HepG2 (cell line): ENCODE results near the gene UBXN2A. TPM values are rescaled to one million over a fixed set of nuclear protein-coding genes. Genes with fewer than 3 reads are reported as not detected.

Source experiments
- ATAC-seq: fragments of 200-7000 bp; cut with Tn5 transposase; 3 replicates; pipeline ENCODE4 v1.9.1; 2020; ENCODE audit warnings: mild to moderate bottlenecking, moderate library complexity
- BruUV-seq: library from RNA; stranded (reverse); fragments of 400-500 nt; replicated peaks from 2 replicates; lab custom pipeline; 2021; lab: Mats Ljungman, UMichigan
- CTCF ChIA-PET: fragments of 300-600 bp; formaldehyde crosslinking; extraction: SDS; loops from one replicate; lab custom pipeline; 2021; ENCODE audit warnings: low total read pairs, inconsistent platforms, low intra/inter-chr PET ratio; lab: Yijun Ruan, JAX
- POLR2A ChIA-PET: fragments of 350-600 bp; sonication (Branson Sonifier 250); formaldehyde crosslinking; loops from one replicate; lab custom pipeline; 2020; ENCODE audit warnings: antibody characterized with exemption, inconsistent platforms; lab: Yijun Ruan, JAX
- DNase-seq: peaks from one replicate; pipeline ENCODE4 v3.0.0-alpha.2; 2015; ENCODE audit warnings: low spot score
- FAIRE-seq: peaks from 3 replicates; lab custom pipeline; 2011; peaks lifted over from hg19 to GRCh38; lab: Jason Lieb, UNC
- H2AFZ ChIP-seq: one replicate; pipeline ENCODE4 v1.6.1; 2011; ENCODE audit warnings: low read length, inconsistent platforms
- H3K27ac ChIP-seq: fragments of 300-600 bp; 3 replicates; pipeline ENCODE4 v1.8.0; 2011; ENCODE audit warnings: mixed run types, mild to moderate bottlenecking, mixed read lengths, low read length, inconsistent platforms; ENCODE audit not compliant: insufficient read depth; ENCODE audit errors: extremely low read length
- H3K27me3 ChIP-seq, 2 experiments: fragments of 200-600 bp in 1 of 2; 2 replicates in 1 of 2; 3 replicates in 1 of 2; pipeline versions ENCODE4 v1.6.0 to v1.8.0; 2011; ENCODE audit warnings: low read length in 2 of 2, mild to moderate bottlenecking in 2 of 2, moderate library complexity in 2 of 2, inconsistent platforms in 1 of 2; ENCODE audit not compliant: insufficient read depth in 2 of 2, control insufficient read depth in 1 of 2
- H3K36me3 ChIP-seq, 2 experiments: fragments of 200-600 bp in 1 of 2; replicated peaks in 1 of 2; 2 replicates in 1 of 2; 3 replicates in 1 of 2; pipeline versions ENCODE4 v1.5.1 to v1.8.0; 2011; ENCODE audit warnings: low read length in 2 of 2, inconsistent platforms in 1 of 2; ENCODE audit not compliant: insufficient read depth in 2 of 2, control insufficient read depth in 1 of 2
- H3K4me1 ChIP-seq: 2 replicates; pipeline ENCODE4 v1.5.1; 2012; ENCODE audit warnings: low read length, inconsistent platforms; ENCODE audit not compliant: insufficient read depth
- H3K4me2 ChIP-seq: 2 replicates; pipeline ENCODE4 v1.6.0; 2011; ENCODE audit warnings: low read depth, low read length, inconsistent platforms
- H3K4me3 ChIP-seq, 3 experiments: fragments of 200-600 bp in 1 of 3; sonication (generic), shearing (Covaris generic) in 1 of 3; replicated peaks in 1 of 3; 2 replicates each; pipeline ENCODE4 v1.5.1; 2011 to 2016; ENCODE audit warnings: low read length in 3 of 3, inconsistent platforms in 2 of 3, low read depth in 2 of 3, mild to moderate bottlenecking in 2 of 3, control low read depth in 1 of 3, mixed read lengths in 1 of 3; ENCODE audit not compliant: insufficient read depth in 1 of 3
- H3K79me2 ChIP-seq: one replicate; pipeline ENCODE4 v1.6.1; 2011; ENCODE audit warnings: low read length, inconsistent platforms; ENCODE audit not compliant: insufficient read depth
- H3K9ac ChIP-seq: 2 replicates; pipeline ENCODE4 v1.6.0; 2011; ENCODE audit warnings: mild to moderate bottlenecking, low read depth, low read length, inconsistent platforms; ENCODE audit not compliant: insufficient read depth
- H3K9me3 ChIP-seq: 2 replicates; pipeline ENCODE4 v1.5.1; 2012; ENCODE audit warnings: mild to moderate bottlenecking, low read length
- H4K20me1 ChIP-seq: 2 replicates; pipeline ENCODE4 v1.6.0; 2011; ENCODE audit warnings: inconsistent platforms, mild to moderate bottlenecking, low read length, moderate library complexity; ENCODE audit not compliant: insufficient read depth
- IRX3 ChIP-seq: sonication (generic); formaldehyde crosslinking; IDR thresholded peaks from 2 replicates; pipeline ENCODE4 v1.8.1; 2023; ENCODE audit warnings: mild to moderate bottlenecking, low read depth, missing genetic modification reagents, borderline replicate concordance
- MATR3 ChIP-seq: sonication (generic); formaldehyde crosslinking; IDR thresholded peaks from 2 replicates; pipeline ENCODE4 v1.4.0; 2020; ENCODE audit warnings: missing genetic modification reagents
- MBD4 ChIP-seq: IDR thresholded peaks from 2 replicates; pipeline ENCODE4 v1.6.1; 2012; ENCODE audit warnings: low read length, inconsistent platforms, borderline replicate concordance
- RFX5 ChIP-seq: IDR thresholded peaks from 2 replicates; pipeline ENCODE4 v1.6.1; 2011; ENCODE audit warnings: low read depth, low read length, improper control_type of control experiment
- TCF7L2 ChIP-seq: IDR thresholded peaks from 2 replicates; pipeline ENCODE4 v1.6.1; 2011; ENCODE audit warnings: mild to moderate bottlenecking, low read depth, low read length, moderate library complexity
- TGIF2 ChIP-seq: IDR thresholded peaks from 2 replicates; pipeline ENCODE4 v1.6.1; 2016; ENCODE audit warnings: control low read depth, missing compliant biosample characterization
- ZBTB40 ChIP-seq, 2 experiments: fragments of 450-650 bp in 1 of 2; sonication (generic) in 1 of 2; formaldehyde crosslinking in 1 of 2; IDR thresholded peaks; 2 replicates each; pipeline versions ENCODE4 v1.6.1 to v1.8.0; 2016 to 2022; ENCODE audit warnings: antibody characterized with exemption in 1 of 2, mild to moderate bottlenecking in 1 of 2, missing genetic modification reagents in 1 of 2
- ZNF263 ChIP-seq: sonication (generic); formaldehyde crosslinking; IDR thresholded peaks from 2 replicates; pipeline ENCODE4 v1.4.0; 2020; ENCODE audit warnings: missing genetic modification reagents
- ZNF615 ChIP-seq: sonication (generic); formaldehyde crosslinking; IDR thresholded peaks from 2 replicates; pipeline ENCODE4 v1.5.0; 2020; ENCODE audit warnings: mild to moderate bottlenecking, missing genetic modification reagents, borderline replicate concordance
- WGBS: methylation state at CpG from one replicate; pipeline ENCODE4 v1.1.6; 2017; ENCODE audit warnings: low lambda C conversion rate; 5-methylcytosine and 5-hydroxymethylcytosine counted together
- in situ Hi-C: cut with HindIII; loops from 2 replicates; pipeline ENCODE4 v1.10.0; 2017; ENCODE audit warnings: low pct_unique_long_range_greater_than_20kb; ENCODE audit not compliant: extremely low pct_ligation_motif_present
- intact Hi-C: fragments of 100-400 bp; cut with micrococcal nuclease; formaldehyde crosslinking; loops from one replicate; pipeline ENCODE4 v1.10.0; 2022; ENCODE audit not compliant: unreplicated experiment
- polyA plus RNA-seq, 8 experiments: library from polyadenylated mRNA; depleted of rRNA in 3 of 8; stranded (reverse) in 7 of 8; unstranded in 1 of 8; fragments of >200 nt; fragmentation: Illumina TruSeq in 4 of 8; extraction: Trizol in 4 of 8; gene quantifications; 2 replicates each; pipeline versions ENCODE4 v1.2.1 to v1.2.3, GENCODE V29; 2011 to 2016; ENCODE audit warnings: low read depth in 4 of 8, missing spikeins in 1 of 8, mixed read lengths in 1 of 8; ENCODE audit not compliant: insufficient read depth in 1 of 8
- total RNA-seq, 5 experiments: library from RNA; depleted of rRNA; stranded (reverse); fragments of >200 nt; fragmentation: Illumina TruSeq; extraction: Trizol; gene quantifications; 2 replicates each; pipeline ENCODE4 v1.2.3, GENCODE V29; 2016; ENCODE audit warnings: low read depth in 1 of 5
- TF ChIP-seq, protein P1 (sequence below): sonication (generic); formaldehyde crosslinking; IDR thresholded peaks from 2 replicates; pipeline ENCODE4 v1.8.1; 2023; ENCODE audit warnings: missing genetic modification reagents, mild to moderate bottlenecking, borderline replicate concordance
- TF ChIP-seq, protein P2 (sequence below): sonication (generic); formaldehyde crosslinking; IDR thresholded peaks from 2 replicates; pipeline ENCODE4 v1.5.1; 2020; ENCODE audit warnings: mild to moderate bottlenecking, missing genetic modification reagents, moderate library complexity

Gene UBXN2A
- total and polyA plus RNA-seq, 2 of the 13 experiments (the other 11 are each of a cell fraction or from before 2014, with no cell fraction given), result 8.3 to 20.9 TPM

DNA sequence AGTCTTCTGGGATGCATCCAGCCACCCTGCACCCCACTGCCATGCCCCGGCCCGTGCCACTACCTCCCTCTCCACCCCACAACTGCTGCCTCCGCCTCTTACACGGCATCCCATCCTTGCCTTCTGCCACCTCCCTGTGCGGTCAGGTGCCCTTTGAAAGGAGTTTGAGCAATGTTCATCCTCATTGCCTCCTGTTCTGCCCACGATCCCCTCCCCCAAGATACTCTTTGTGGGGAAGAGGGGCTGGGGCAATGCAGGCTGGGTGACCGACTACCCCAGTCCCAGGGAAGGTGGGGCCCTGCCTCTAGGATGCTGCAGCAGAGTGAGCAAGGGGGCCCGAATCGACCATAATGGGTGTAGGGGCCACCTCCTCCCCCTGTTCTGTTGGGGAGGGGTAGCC lies 78.0 kb downstream of the UBXN2A start:
- Histone ChIP-seq H3K4me1 (peaks cover 54% of the 10 kb centered on the region), H3K27ac (no peak overlapping the region), H3K27me3 (no peaks in the 10 kb centered on the region), H3K4me2 (no peak overlapping the region), H4K20me1 (no peaks in the 10 kb centered on the region), H3K4me3 (no peak overlapping the region), H3K79me2 (no peaks in the 10 kb centered on the region), H3K36me3 (no peaks in the 10 kb centered on the region; a peak in 1 of 5 replicates), H3K9ac (no peak overlapping the region), H2AFZ (no peak overlapping the region), H3K9me3 (no peaks in the 10 kb centered on the region)
- intact Hi-C loops (no loop called here), in situ Hi-C loops (no loop called here)
- WGBS, result 78% methylated on average over 9 of the region's 9 CpGs
- CTCF ChIA-PET, result no interaction called here
- no peak for DNase-seq
- FAIRE-seq, result no peak
- ATAC-seq, result no peak
- POLR2A ChIA-PET, result no interaction called here
- no TSS peak for BruUV-seq
- TF ChIP-seq TGIF2 (no peak), ZBTB40 (IDR thresholded peaks at IDR 0.05) (no peak), ZBTB40 (CRISPR knock-in tag; IDR thresholded peaks at IDR 0.05) (no peak), IRX3 (no peak), MBD4 (no peak), TCF7L2 (no peak), ZNF615 (CRISPR knock-in tag) (no peak), MATR3 (no peak), RFX5 (no peak), ZNF263 (CRISPR knock-in tag) (no peak)
- TF ChIP-seq, protein P1, sequence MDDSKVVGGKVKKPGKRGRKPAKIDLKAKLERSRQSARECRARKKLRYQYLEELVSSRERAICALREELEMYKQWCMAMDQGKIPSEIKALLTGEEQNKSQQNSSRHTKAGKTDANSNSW (CRISPR knock-in tag), result no peak
- TF ChIP-seq, protein P2, sequence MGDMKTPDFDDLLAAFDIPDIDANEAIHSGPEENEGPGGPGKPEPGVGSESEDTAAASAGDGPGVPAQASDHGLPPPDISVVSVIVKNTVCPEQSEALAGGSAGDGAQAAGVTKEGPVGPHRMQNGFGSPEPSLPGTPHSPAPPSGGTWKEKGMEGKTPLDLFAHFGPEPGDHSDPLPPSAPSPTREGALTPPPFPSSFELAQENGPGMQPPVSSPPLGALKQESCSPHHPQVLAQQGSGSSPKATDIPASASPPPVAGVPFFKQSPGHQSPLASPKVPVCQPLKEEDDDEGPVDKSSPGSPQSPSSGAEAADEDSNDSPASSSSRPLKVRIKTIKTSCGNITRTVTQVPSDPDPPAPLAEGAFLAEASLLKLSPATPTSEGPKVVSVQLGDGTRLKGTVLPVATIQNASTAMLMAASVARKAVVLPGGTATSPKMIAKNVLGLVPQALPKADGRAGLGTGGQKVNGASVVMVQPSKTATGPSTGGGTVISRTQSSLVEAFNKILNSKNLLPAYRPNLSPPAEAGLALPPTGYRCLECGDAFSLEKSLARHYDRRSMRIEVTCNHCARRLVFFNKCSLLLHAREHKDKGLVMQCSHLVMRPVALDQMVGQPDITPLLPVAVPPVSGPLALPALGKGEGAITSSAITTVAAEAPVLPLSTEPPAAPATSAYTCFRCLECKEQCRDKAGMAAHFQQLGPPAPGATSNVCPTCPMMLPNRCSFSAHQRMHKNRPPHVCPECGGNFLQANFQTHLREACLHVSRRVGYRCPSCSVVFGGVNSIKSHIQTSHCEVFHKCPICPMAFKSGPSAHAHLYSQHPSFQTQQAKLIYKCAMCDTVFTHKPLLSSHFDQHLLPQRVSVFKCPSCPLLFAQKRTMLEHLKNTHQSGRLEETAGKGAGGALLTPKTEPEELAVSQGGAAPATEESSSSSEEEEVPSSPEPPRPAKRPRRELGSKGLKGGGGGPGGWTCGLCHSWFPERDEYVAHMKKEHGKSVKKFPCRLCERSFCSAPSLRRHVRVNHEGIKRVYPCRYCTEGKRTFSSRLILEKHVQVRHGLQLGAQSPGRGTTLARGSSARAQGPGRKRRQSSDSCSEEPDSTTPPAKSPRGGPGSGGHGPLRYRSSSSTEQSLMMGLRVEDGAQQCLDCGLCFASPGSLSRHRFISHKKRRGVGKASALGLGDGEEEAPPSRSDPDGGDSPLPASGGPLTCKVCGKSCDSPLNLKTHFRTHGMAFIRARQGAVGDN (CRISPR knock-in tag), result no peak
